Peyer's patch (tissue), 4 donors: ENCODE data around the gene HLA-C. TPM values are rescaled to one million over a fixed set of nuclear protein-coding genes. Genes with fewer than 3 reads are reported as not detected.
"Not testable (repeated sequence)": the region's sequence is repeated elsewhere in the genome, so short reads cannot be mapped to it uniquely, and the experiment has no call there.

Experiments used
- DNase-seq, 3 donors: peaks; one replicate each; pipeline ENCODE4 v3.0.0-alpha.2; 2017 to 2019
- H3K27ac ChIP-seq, 4 donors: fragments of 200-600 bp; sonication (generic); one replicate each; pipeline ENCODE4 v1.5.1; 2016 to 2019
- H3K27me3 ChIP-seq, 2 donors: fragments of 200-600 bp; sonication (generic); one replicate each; pipeline ENCODE4 v1.5.1; 2019
- H3K36me3 ChIP-seq, 3 donors: fragments of 200-600 bp; sonication (generic); one replicate each; pipeline ENCODE4 v1.5.1; 2016 to 2019
- H3K4me1 ChIP-seq, 4 donors: fragments of 200-600 bp; sonication (generic); one replicate each; pipeline ENCODE4 v1.5.1; 2016 to 2019
- H3K4me3 ChIP-seq, 4 donors: fragments of 200-600 bp; sonication (generic); 1 replicate in 3 of 4; 2 replicates in 1 of 4; pipeline ENCODE4 v1.5.1; 2016 to 2019; ENCODE audit warnings: mild to moderate bottlenecking in 1 of 4
- H3K9me3 ChIP-seq, 4 donors: fragments of 200-600 bp; sonication (generic); one replicate each; pipeline ENCODE4 v1.5.1; 2016 to 2019; ENCODE audit warnings: mild to moderate bottlenecking in 1 of 4
- POLR2A ChIP-seq, 2 donors: fragments of 450-650 bp; IDR thresholded peaks; one replicate each; pipeline ENCODE4 v1.5.1; 2017; ENCODE audit warnings: antibody characterized with exemption in 2 of 2, mild to moderate bottlenecking in 2 of 2, moderate library complexity in 2 of 2
- total RNA-seq, 4 donors: library from RNA; depleted of rRNA; stranded (reverse); fragments of >200 nt; gene quantifications; one replicate each; pipeline ENCODE4 v1.1.0, GENCODE V29; 2016
- TF ChIP-seq, protein P1 (sequence below), 6 experiments: fragments of 450-650 bp in 4 of 6; fragments of 200-600 bp in 2 of 6; sonication (generic) in 1 of 6; IDR thresholded peaks; one replicate each; pipeline ENCODE4 v1.5.1; 2017 to 2019; ENCODE audit warnings: antibody characterized with exemption in 6 of 6, mild to moderate bottlenecking in 3 of 6, moderate library complexity in 1 of 6

HLA-C gene
- total RNA-seq, 4 donors from 2014 or later: 144 to 1,614 (median 839) TPM

DNA sequence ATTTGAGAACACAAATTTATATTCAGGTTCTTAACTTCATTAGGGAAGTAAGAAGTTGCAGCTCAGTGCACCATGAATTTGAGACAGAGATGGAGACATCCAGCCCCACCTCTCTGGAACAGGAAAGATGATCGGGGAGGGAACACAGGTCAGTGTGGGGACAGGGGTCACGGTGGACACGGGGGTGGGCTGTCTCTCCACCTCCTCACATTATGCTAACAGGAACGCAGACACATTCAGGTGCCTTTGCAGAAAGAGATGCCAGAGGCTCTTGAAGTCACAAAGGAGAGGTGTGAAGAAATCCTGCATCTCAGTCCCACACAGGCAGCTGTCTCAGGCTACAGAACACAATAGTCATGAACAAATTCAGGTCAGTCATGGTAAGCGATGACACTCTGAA, 3.1 kb downstream of the HLA-C start:
- H3K4me1 ChIP-seq: no peaks in the 10 kb centered on the region
- H3K27me3 ChIP-seq: no peaks in the 10 kb centered on the region
- no peaks in the 10 kb centered on the region for H3K9me3 ChIP-seq
- TF ChIP-seq POLR2A (IDR thresholded peaks at IDR 0.05): no peak
- TF ChIP-seq, protein P1, sequence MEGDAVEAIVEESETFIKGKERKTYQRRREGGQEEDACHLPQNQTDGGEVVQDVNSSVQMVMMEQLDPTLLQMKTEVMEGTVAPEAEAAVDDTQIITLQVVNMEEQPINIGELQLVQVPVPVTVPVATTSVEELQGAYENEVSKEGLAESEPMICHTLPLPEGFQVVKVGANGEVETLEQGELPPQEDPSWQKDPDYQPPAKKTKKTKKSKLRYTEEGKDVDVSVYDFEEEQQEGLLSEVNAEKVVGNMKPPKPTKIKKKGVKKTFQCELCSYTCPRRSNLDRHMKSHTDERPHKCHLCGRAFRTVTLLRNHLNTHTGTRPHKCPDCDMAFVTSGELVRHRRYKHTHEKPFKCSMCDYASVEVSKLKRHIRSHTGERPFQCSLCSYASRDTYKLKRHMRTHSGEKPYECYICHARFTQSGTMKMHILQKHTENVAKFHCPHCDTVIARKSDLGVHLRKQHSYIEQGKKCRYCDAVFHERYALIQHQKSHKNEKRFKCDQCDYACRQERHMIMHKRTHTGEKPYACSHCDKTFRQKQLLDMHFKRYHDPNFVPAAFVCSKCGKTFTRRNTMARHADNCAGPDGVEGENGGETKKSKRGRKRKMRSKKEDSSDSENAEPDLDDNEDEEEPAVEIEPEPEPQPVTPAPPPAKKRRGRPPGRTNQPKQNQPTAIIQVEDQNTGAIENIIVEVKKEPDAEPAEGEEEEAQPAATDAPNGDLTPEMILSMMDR (IDR thresholded peaks at IDR 0.05): no peak
- no peak overlapping the region for H3K27ac ChIP-seq
- no peak overlapping the region for H3K4me3 ChIP-seq
- no peak for DNase-seq
- peaks cover 0 to 7% (median 0%) of the 10 kb centered on the region in 3 donors for H3K36me3 ChIP-seq

GRCh38 chr6:31268369-31268765, 3.5 kb downstream of the HLA-C start:
- H3K9me3 ChIP-seq: no peaks in the 10 kb centered on the region
- H3K27ac ChIP-seq: peak overlapping the region in 1 of 4 donors; percentile 8
- no peak for TF ChIP-seq POLR2A (IDR thresholded peaks at IDR 0.05)
- TF ChIP-seq, protein P1 (IDR thresholded peaks at IDR 0.05): no peak
- H3K36me3 ChIP-seq: peaks cover 0 to 7% (median 0%) of the 10 kb centered on the region in 3 donors
- DNase-seq: no peak
- no peaks in the 10 kb centered on the region for H3K27me3 ChIP-seq
- H3K4me3 ChIP-seq: no peak overlapping the region
- no peaks in the 10 kb centered on the region for H3K4me1 ChIP-seq

- no peaks in the 10 kb centered on the region for H3K4me1 ChIP-seq
- H3K36me3 ChIP-seq: peaks cover 0 to 7% (median 0%) of the 10 kb centered on the region in 3 donors
- no peaks in the 10 kb centered on the region for H3K27me3 ChIP-seq
- no peaks in the 10 kb centered on the region for H3K9me3 ChIP-seq
- H3K27ac ChIP-seq: peak overlapping the region in 1 of 4 donors; percentile 8
- DNase-seq: no peak
- H3K4me3 ChIP-seq: no peak overlapping the region
- TF ChIP-seq, protein P1 (IDR thresholded peaks at IDR 0.05): no peak
- TF ChIP-seq POLR2A (IDR thresholded peaks at IDR 0.05): no peak
Observed at GRCh38 chr6:31267651-31268368, 4.1 kb downstream of the HLA-C start.

GRCh38 chr6:31266567-31267360, 5.1 kb downstream of the HLA-C start:
- H3K27me3 ChIP-seq: no peaks in the 10 kb centered on the region
- no peaks in the 10 kb centered on the region for H3K9me3 ChIP-seq
- H3K27ac ChIP-seq: no peak overlapping the region
- no peak for TF ChIP-seq POLR2A (IDR thresholded peaks at IDR 0.05)
- TF ChIP-seq, protein P1 (IDR thresholded peaks at IDR 0.05): no peak
- H3K4me1 ChIP-seq: no peaks in the 10 kb centered on the region
- no peak for DNase-seq
- peaks cover 0 to 7% (median 0%) of the 10 kb centered on the region in 3 donors for H3K36me3 ChIP-seq
- no peak overlapping the region for H3K4me3 ChIP-seq

DNA sequence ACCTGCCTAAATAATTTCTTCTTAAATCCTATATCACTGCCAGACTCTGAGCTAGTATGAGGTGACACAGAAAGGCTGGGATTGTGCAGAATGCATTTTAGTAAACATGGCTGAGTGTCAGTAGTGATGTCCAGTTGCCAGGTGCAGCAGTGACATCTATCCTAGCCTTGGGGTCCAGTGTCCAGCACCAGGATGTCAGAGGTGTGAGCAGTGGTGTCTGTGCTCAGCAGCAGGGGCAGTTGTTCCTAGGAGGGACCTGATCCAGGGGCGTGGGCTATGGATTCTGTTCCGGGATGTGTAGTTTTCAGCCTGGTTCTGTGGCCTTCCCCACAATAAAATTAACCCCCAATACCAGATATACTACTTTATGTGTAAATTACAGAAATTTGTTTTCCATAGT, 6.0 kb downstream of the HLA-C start:
- Histone ChIP-seq H3K27me3 (no peaks in the 10 kb centered on the region), H3K4me3 (no peak overlapping the region), H3K4me1 (no peaks in the 10 kb centered on the region), H3K36me3 (peaks cover 0 to 7% (median 0%) of the 10 kb centered on the region in 3 donors), H3K9me3 (no peaks in the 10 kb centered on the region), H3K27ac (no peak overlapping the region)
- TF ChIP-seq, protein P1 (IDR thresholded peaks at IDR 0.05): no peak
- TF ChIP-seq POLR2A (IDR thresholded peaks at IDR 0.05): no peak
- DNase-seq: no peak

GRCh38 chr6:31263346-31263933, 8.5 kb downstream of the HLA-C start:
- not testable (repeated sequence) for H3K36me3 ChIP-seq, H3K9me3 ChIP-seq, H3K27me3 ChIP-seq, DNase-seq, H3K4me3 ChIP-seq, H3K27ac ChIP-seq, H3K4me1 ChIP-seq

DNA sequence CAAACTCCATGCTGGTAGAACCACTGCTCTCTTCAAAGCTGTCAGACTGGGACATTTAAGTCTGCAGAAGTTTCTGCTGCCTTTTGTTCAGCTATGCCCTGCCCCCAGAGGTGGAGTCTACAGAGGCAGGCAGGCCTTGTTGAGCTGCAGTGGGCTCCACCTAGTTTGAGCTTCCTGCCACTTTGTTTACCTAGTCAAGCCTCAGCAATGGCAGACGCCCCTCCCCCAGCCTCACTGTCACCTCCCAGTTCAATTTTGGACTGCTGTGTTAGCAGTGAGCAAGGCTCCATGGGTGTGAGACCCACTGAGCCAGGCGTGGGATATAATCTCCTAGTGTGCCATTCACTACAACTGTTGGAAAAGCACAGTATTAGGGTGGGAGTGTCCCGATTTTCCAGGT, 11.9 kb downstream of the HLA-C start:
- not testable (repeated sequence) for H3K4me1 ChIP-seq, H3K27me3 ChIP-seq, H3K9me3 ChIP-seq, H3K27ac ChIP-seq, H3K4me3 ChIP-seq, H3K36me3 ChIP-seq
- DNase-seq: peak in 1 of 3 donors; percentile 26
